ENCODE results near the gene RDH12.

Gene RDH12

GRCh38 chr14:67738740-67739504 is 37.2 kb downstream of the RDH12 start:
- Histone ChIP-seq H3K4me3 (ENCODE audit: low read depth, low read length, poor library complexity, severe bottlenecking) (no peak overlapping the region), H3K27ac (ENCODE audit: low read depth, low read length, poor library complexity, severe bottlenecking) (no peak overlapping the region), H3K4me1 (ENCODE audit: insufficient read depth, low read length, severe bottlenecking) (no peaks in the 10 kb centered on the region), H3K9me2 (ENCODE audit: low read depth, low read length) (no peaks in the 10 kb centered on the region), H3F3A (ENCODE audit: insufficient read depth, low read length) (no peaks in the 10 kb centered on the region), H3K4me2 (ENCODE audit: low read length) (no peak overlapping the region), H2AFZ (ENCODE audit: low read length) (no peak overlapping the region), H3K79me2 (ENCODE audit: insufficient read depth, low read length) (no peaks in the 10 kb centered on the region), H3K36me3 (ENCODE audit: insufficient read depth, low read length) (no peaks in the 10 kb centered on the region), H3K9ac (ENCODE audit: low read length) (no peak overlapping the region), H3K9me3 (ENCODE audit: low read length) (no peaks in the 10 kb centered on the region), H4K20me1 (ENCODE audit: insufficient read depth, low read length) (no peaks in the 10 kb centered on the region), H3K27me3 (ENCODE audit: insufficient read depth, low read length) (no peaks in the 10 kb centered on the region; the same call in 1 of the 2 replicates)
- TF ChIP-seq EZH2 (IDR thresholded peaks at IDR 0.05; ENCODE audit: borderline replicate concordance, low read length), result no peak
- no peak for TF ChIP-seq CTCF (IDR thresholded peaks at IDR 0.05; ENCODE audit: low read length)

- no peaks in the 10 kb centered on the region for H3K9me2 ChIP-seq (ENCODE audit: low read depth, low read length)
- H3K9me3 ChIP-seq (ENCODE audit: low read length), result no peaks in the 10 kb centered on the region
- no peaks in the 10 kb centered on the region for H3K79me2 ChIP-seq (ENCODE audit: insufficient read depth, low read length)
- H3K4me3 ChIP-seq (ENCODE audit: low read depth, low read length, poor library complexity, severe bottlenecking), result no peak overlapping the region
- H3K36me3 ChIP-seq (ENCODE audit: insufficient read depth, low read length), result peaks cover 14% of the 10 kb centered on the region
- no peak overlapping the region for H2AFZ ChIP-seq (ENCODE audit: low read length)
- H3K4me2 ChIP-seq (ENCODE audit: low read length), result no peak overlapping the region
- no peak overlapping the region for H3K27ac ChIP-seq (ENCODE audit: low read depth, low read length, poor library complexity, severe bottlenecking)
- no peaks in the 10 kb centered on the region for H3K4me1 ChIP-seq (ENCODE audit: insufficient read depth, low read length, severe bottlenecking)
- H3F3A ChIP-seq (ENCODE audit: insufficient read depth, low read length), result no peaks in the 10 kb centered on the region
- TF ChIP-seq CTCF (IDR thresholded peaks at IDR 0.05; ENCODE audit: low read length) (no peak), EZH2 (IDR thresholded peaks at IDR 0.05; ENCODE audit: borderline replicate concordance, low read length) (no peak)
- H3K9ac ChIP-seq (ENCODE audit: low read length), result no peak overlapping the region
- no peaks in the 10 kb centered on the region for H3K27me3 ChIP-seq (ENCODE audit: insufficient read depth, low read length)
- H4K20me1 ChIP-seq (ENCODE audit: insufficient read depth, low read length), result no peaks in the 10 kb centered on the region
These were observed 42.4 kb downstream of the RDH12 start for GRCh38 chr14:67744046-67744445.

GRCh38 chr14:67746927-67747326 is 45.2 kb downstream of the RDH12 start:
- peaks cover 40% of the 10 kb centered on the region for H3K36me3 ChIP-seq (ENCODE audit: insufficient read depth, low read length)
- H3K9me3 ChIP-seq (ENCODE audit: low read length), result no peaks in the 10 kb centered on the region
- no peak overlapping the region for H2AFZ ChIP-seq (ENCODE audit: low read length)
- H3F3A ChIP-seq (ENCODE audit: insufficient read depth, low read length), result no peaks in the 10 kb centered on the region
- no peaks in the 10 kb centered on the region for H4K20me1 ChIP-seq (ENCODE audit: insufficient read depth, low read length)
- no peak for TF ChIP-seq EZH2 (IDR thresholded peaks at IDR 0.05; ENCODE audit: borderline replicate concordance, low read length)
- no peak for TF ChIP-seq CTCF (IDR thresholded peaks at IDR 0.05; ENCODE audit: low read length)
- H3K4me1 ChIP-seq (ENCODE audit: insufficient read depth, low read length, severe bottlenecking), result no peaks in the 10 kb centered on the region
- H3K4me3 ChIP-seq (ENCODE audit: low read depth, low read length, poor library complexity, severe bottlenecking), result no peak overlapping the region
- H3K27me3 ChIP-seq (ENCODE audit: insufficient read depth, low read length), result no peaks in the 10 kb centered on the region
- no peak overlapping the region for H3K9ac ChIP-seq (ENCODE audit: low read length)
- H3K4me2 ChIP-seq (ENCODE audit: low read length), result no peak overlapping the region
- H3K79me2 ChIP-seq (ENCODE audit: insufficient read depth, low read length), result no peaks in the 10 kb centered on the region
- H3K27ac ChIP-seq (ENCODE audit: low read depth, low read length, poor library complexity, severe bottlenecking), result no peak overlapping the region
- H3K9me2 ChIP-seq (ENCODE audit: low read depth, low read length), result no peaks in the 10 kb centered on the region

Measured in OCI-LY1 (cell line).